ENCODE data around the gene PLA2G5.
"Not testable (repeated sequence)": the region's sequence is repeated elsewhere in the genome, so short reads cannot be mapped to it uniquely, and the experiment has no call there.

PLA2G5 gene, protein sequence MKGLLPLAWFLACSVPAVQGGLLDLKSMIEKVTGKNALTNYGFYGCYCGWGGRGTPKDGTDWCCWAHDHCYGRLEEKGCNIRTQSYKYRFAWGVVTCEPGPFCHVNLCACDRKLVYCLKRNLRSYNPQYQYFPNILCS

DNA sequence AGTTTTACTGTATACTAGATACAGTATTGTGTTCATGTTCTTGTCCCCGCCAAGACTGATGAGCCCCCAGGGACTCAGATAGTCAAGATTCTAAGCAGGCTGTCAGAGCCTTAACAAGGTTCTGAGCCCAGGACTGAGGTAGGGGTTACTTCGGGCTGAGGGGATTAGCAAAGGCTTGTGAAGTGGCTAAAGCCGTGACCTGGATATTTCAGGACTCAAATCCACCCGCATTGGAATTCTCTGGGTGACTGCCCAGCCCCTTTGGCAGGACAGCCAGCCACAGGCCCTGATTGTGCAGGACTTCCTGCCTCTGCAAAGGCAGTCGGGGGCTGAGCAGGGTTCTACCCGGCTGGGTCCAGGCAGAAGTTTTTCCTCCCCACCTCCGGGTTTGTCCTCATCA, at the start of gene PLA2G5:
TSS of gene PLA2G5 (plus strand) at position 321 of the 400 bp plus-strand sequence. CDS start 14,637 bp downstream, outside the sequence.
- Histone ChIP-seq H3K4me3 (ENCODE audit: low read length) (no peak within 1 kb of the TSS), H3K27me3 (ENCODE audit: control insufficient read depth, insufficient read depth, low read length) (peaks cover 4% of the 10 kb centered on the region), H3K36me3 (ENCODE audit: control insufficient read depth, insufficient read depth, low read length) (no peaks in the 10 kb centered on the region), H3K9me3 (ENCODE audit: control insufficient read depth, low read length) (no peaks in the 10 kb centered on the region), H3K9ac (ENCODE audit: low read length) (no peak within 1 kb of the TSS), H3K4me1 (ENCODE audit: control insufficient read depth, insufficient read depth, low read length) (no peaks in the 10 kb centered on the region)

DNA sequence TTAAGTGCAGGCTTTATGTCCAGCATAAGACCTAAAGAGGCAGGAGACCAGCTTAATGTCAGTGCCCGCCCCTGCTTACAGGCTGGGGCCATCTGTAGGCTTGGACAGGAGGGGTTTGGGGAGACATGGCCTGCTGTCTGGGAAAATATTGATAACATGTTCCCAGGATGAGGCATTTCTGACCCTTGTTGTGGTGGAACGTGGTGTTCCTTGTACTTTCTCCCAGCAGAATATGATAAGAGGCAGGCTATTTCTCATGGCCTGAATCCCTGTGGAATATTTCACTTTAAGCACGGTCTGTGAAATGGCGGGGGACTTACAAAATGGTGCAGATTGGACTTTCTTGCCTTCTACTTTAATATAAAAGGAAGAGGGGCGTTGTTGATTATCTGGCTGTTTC, 41.9 kb upstream of the PLA2G5 start:
- no peaks in the 10 kb centered on the region for H3K36me3 ChIP-seq (ENCODE audit: control insufficient read depth, insufficient read depth, low read length)
- no peak overlapping the region for H3K9ac ChIP-seq (ENCODE audit: low read length)
- H3K4me3 ChIP-seq (ENCODE audit: low read length) = no peak overlapping the region

GRCh38 chr1:20028726-20029125, 41.3 kb upstream of the PLA2G5 start:
- no peaks in the 10 kb centered on the region for H3K27me3 ChIP-seq (ENCODE audit: control insufficient read depth, insufficient read depth, low read length)
- no peaks in the 10 kb centered on the region for H3K9me3 ChIP-seq (ENCODE audit: control insufficient read depth, low read length)
- H3K9ac ChIP-seq (ENCODE audit: low read length) = no peak overlapping the region
- no peak overlapping the region for H3K4me3 ChIP-seq (ENCODE audit: low read length)
- no peaks in the 10 kb centered on the region for H3K36me3 ChIP-seq (ENCODE audit: control insufficient read depth, insufficient read depth, low read length)
- H3K4me1 ChIP-seq (ENCODE audit: control insufficient read depth, insufficient read depth, low read length) = no peaks in the 10 kb centered on the region

More for the DNA sequence above, 41.9 kb upstream of the PLA2G5 start:
- Histone ChIP-seq H3K27me3 (ENCODE audit: control insufficient read depth, insufficient read depth, low read length) (no peaks in the 10 kb centered on the region), H3K9me3 (ENCODE audit: control insufficient read depth, low read length) (no peaks in the 10 kb centered on the region), H3K4me1 (ENCODE audit: control insufficient read depth, insufficient read depth, low read length) (no peaks in the 10 kb centered on the region)

- no peak overlapping the region for H3K9ac ChIP-seq (ENCODE audit: low read length)
- no peaks in the 10 kb centered on the region for H3K27me3 ChIP-seq (ENCODE audit: control insufficient read depth, insufficient read depth, low read length)
- H3K4me3 ChIP-seq (ENCODE audit: low read length) = no peak overlapping the region
- no peaks in the 10 kb centered on the region for H3K36me3 ChIP-seq (ENCODE audit: control insufficient read depth, insufficient read depth, low read length)
- no peaks in the 10 kb centered on the region for H3K4me1 ChIP-seq (ENCODE audit: control insufficient read depth, insufficient read depth, low read length)
- no peaks in the 10 kb centered on the region for H3K9me3 ChIP-seq (ENCODE audit: control insufficient read depth, low read length)
Measured at GRCh38 chr1:20029178-20029912, 40.6 kb upstream of the PLA2G5 start.

DNA sequence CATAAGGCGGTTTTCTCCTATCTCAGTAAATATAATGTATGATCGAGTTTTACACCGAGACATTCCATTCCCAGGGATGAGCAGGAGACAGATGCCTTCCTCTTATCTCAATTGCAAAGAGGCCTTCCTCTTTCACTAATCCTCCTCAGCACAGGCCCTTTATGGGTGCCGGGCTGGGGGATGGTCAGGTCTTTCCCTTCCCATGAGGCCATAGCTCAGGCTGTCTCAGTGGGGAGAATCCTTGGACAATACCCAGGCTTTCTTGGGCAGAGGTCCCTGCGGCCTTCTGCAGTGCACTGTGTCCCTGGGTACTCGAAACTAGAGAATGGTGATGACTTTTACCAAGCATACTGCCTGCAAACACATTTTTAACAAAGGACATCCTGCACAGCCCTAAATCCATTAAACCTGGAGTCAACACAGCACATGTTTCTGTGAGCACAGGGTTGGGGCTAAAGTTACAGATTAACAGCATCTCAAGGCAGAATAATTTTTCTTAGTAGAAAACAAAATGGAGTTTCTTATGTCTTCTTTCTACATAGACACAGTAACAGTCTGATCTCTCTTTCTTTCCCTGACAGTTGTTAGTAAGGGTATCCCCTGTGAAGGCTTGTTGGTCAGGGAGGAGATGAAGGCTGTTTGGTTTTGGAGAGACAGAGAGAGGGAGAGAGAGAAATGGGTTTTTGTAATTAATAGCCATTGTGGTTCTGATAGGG, 39.4 kb upstream of the PLA2G5 start:
- H3K27me3 ChIP-seq (ENCODE audit: control insufficient read depth, insufficient read depth, low read length); H3K9ac ChIP-seq (ENCODE audit: low read length); H3K36me3 ChIP-seq (ENCODE audit: control insufficient read depth, insufficient read depth, low read length); H3K4me1 ChIP-seq (ENCODE audit: control insufficient read depth, insufficient read depth, low read length); H3K9me3 ChIP-seq (ENCODE audit: control insufficient read depth, low read length); H3K4me3 ChIP-seq (ENCODE audit: low read length): not testable (repeated sequence)

GRCh38 chr1:20031161-20031560, 38.8 kb upstream of the PLA2G5 start:
- H3K9ac ChIP-seq (ENCODE audit: low read length) = no peak overlapping the region
- no peak overlapping the region for H3K4me3 ChIP-seq (ENCODE audit: low read length)
- H3K27me3 ChIP-seq (ENCODE audit: control insufficient read depth, insufficient read depth, low read length) = no peaks in the 10 kb centered on the region
- no peaks in the 10 kb centered on the region for H3K9me3 ChIP-seq (ENCODE audit: control insufficient read depth, low read length)
- no peaks in the 10 kb centered on the region for H3K36me3 ChIP-seq (ENCODE audit: control insufficient read depth, insufficient read depth, low read length)
- no peaks in the 10 kb centered on the region for H3K4me1 ChIP-seq (ENCODE audit: control insufficient read depth, insufficient read depth, low read length)

DNA sequence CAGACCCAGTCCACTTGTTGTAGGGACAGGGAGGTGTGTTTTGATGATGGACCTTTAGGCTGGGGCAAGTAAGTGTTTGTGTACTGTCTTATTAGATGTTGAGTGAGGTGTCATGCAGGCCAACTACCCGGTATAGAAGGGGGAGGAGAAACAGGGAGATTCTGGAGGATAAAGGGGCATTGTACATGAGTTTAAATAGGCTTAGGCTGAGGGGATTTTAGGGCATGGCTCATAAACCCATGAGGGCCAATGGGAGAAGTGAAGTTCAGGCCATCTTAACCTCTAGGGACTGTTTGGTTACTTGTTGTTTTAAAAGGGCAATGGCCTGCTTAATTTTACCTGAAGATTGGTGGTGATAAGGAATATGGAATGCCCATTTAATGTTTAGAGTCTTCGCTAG, 38.2 kb upstream of the PLA2G5 start:
- Histone ChIP-seq H3K9ac (ENCODE audit: low read length) (no peak overlapping the region), H3K36me3 (ENCODE audit: control insufficient read depth, insufficient read depth, low read length) (no peaks in the 10 kb centered on the region), H3K4me3 (ENCODE audit: low read length) (no peak overlapping the region), H3K4me1 (ENCODE audit: control insufficient read depth, insufficient read depth, low read length) (no peaks in the 10 kb centered on the region), H3K27me3 (ENCODE audit: control insufficient read depth, insufficient read depth, low read length) (no peaks in the 10 kb centered on the region), H3K9me3 (ENCODE audit: control insufficient read depth, low read length) (no peaks in the 10 kb centered on the region)

DNA sequence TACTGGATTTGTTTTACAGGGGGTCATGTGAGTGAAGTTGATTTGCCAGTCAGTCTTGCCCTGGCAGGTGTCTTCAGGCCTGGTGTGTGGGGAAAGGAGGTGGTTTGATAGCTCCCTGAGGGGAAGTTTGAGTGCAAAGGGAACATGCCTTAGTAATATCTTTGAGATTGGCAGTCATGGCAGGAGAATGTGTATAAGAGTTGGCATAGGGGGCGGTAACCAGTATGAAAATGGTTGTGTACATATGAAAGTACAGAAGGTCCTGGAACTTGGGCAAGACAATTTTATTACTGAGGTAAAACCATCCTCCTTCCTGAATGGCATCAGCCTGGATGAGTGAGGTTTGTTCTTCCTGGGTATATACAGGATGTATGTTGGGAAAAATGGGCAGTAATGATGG, 37.6 kb upstream of the PLA2G5 start:
- no peak overlapping the region for H3K9ac ChIP-seq (ENCODE audit: low read length)
- H3K36me3 ChIP-seq (ENCODE audit: control insufficient read depth, insufficient read depth, low read length) = no peaks in the 10 kb centered on the region
- H3K27me3 ChIP-seq (ENCODE audit: control insufficient read depth, insufficient read depth, low read length) = no peaks in the 10 kb centered on the region
- no peak overlapping the region for H3K4me3 ChIP-seq (ENCODE audit: low read length)
- H3K9me3 ChIP-seq (ENCODE audit: control insufficient read depth, low read length) = no peaks in the 10 kb centered on the region
- no peaks in the 10 kb centered on the region for H3K4me1 ChIP-seq (ENCODE audit: control insufficient read depth, insufficient read depth, low read length)

GRCh38 chr1:20033420-20033819, 36.6 kb upstream of the PLA2G5 start:
- Histone ChIP-seq H3K36me3 (ENCODE audit: control insufficient read depth, insufficient read depth, low read length) (no peaks in the 10 kb centered on the region), H3K4me3 (ENCODE audit: low read length) (no peak overlapping the region), H3K4me1 (ENCODE audit: control insufficient read depth, insufficient read depth, low read length) (no peaks in the 10 kb centered on the region), H3K9ac (ENCODE audit: low read length) (no peak overlapping the region), H3K9me3 (ENCODE audit: control insufficient read depth, low read length) (no peaks in the 10 kb centered on the region), H3K27me3 (ENCODE audit: control insufficient read depth, insufficient read depth, low read length) (no peaks in the 10 kb centered on the region)

- Histone ChIP-seq H3K9ac (ENCODE audit: low read length) (no peak overlapping the region), H3K9me3 (ENCODE audit: control insufficient read depth, low read length) (no peaks in the 10 kb centered on the region), H3K27me3 (ENCODE audit: control insufficient read depth, insufficient read depth, low read length) (no peaks in the 10 kb centered on the region), H3K36me3 (ENCODE audit: control insufficient read depth, insufficient read depth, low read length) (no peaks in the 10 kb centered on the region), H3K4me3 (ENCODE audit: low read length) (no peak overlapping the region), H3K4me1 (ENCODE audit: control insufficient read depth, insufficient read depth, low read length) (no peaks in the 10 kb centered on the region)
Measured at GRCh38 chr1:20035114-20035513, 34.9 kb upstream of the PLA2G5 start.

DNA sequence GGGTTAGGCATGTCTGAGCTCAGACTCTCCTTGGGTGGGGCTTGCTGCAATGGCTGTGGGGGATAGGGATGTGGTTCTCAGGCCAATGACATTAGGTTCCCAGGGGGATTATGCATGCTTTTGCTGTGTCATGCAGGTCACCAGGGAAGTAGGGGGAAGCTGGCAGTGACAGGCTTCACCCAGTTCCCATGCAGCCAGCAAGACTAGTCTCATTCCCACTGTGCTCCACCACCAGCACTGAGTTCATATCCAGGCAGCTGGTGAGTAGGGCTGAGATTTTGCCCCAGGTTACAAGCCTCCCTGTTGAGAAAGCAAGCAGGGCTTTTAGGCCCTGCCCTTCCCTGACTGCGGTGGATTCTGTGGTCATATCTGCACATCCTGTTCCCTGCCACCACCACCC, 32.1 kb upstream of the PLA2G5 start:
- no peak overlapping the region for H3K9ac ChIP-seq (ENCODE audit: low read length)
- no peaks in the 10 kb centered on the region for H3K27me3 ChIP-seq (ENCODE audit: control insufficient read depth, insufficient read depth, low read length)
- H3K9me3 ChIP-seq (ENCODE audit: control insufficient read depth, low read length) = no peaks in the 10 kb centered on the region
- no peaks in the 10 kb centered on the region for H3K4me1 ChIP-seq (ENCODE audit: control insufficient read depth, insufficient read depth, low read length)
- no peaks in the 10 kb centered on the region for H3K36me3 ChIP-seq (ENCODE audit: control insufficient read depth, insufficient read depth, low read length)
- H3K4me3 ChIP-seq (ENCODE audit: low read length) = no peak overlapping the region

GRCh38 chr1:20047096-20047495, 22.9 kb upstream of the PLA2G5 start:
- peaks cover 3% of the 10 kb centered on the region for H3K27me3 ChIP-seq (ENCODE audit: control insufficient read depth, insufficient read depth, low read length)
- H3K9me3 ChIP-seq (ENCODE audit: control insufficient read depth, low read length) = no peaks in the 10 kb centered on the region
- no peaks in the 10 kb centered on the region for H3K4me1 ChIP-seq (ENCODE audit: control insufficient read depth, insufficient read depth, low read length)
- H3K9ac ChIP-seq (ENCODE audit: low read length) = no peak overlapping the region
- H3K36me3 ChIP-seq (ENCODE audit: control insufficient read depth, insufficient read depth, low read length) = no peaks in the 10 kb centered on the region
- no peak overlapping the region for H3K4me3 ChIP-seq (ENCODE audit: low read length)

Measured in mucosa of stomach (tissue), 1 donor.